Keratinocyte (primary cell): ENCODE measurements around the gene ABCC8. TPM values are rescaled to one million over a fixed set of nuclear protein-coding genes. Genes with fewer than 3 reads are reported as not detected.
"Not testable (repeated sequence)": the region's sequence is repeated elsewhere in the genome, so short reads cannot be mapped to it uniquely, and the experiment has no call there.

Experiments
- DNase-seq: peaks from one replicate; pipeline ENCODE4 v3.0.0-alpha.2; 2011; ENCODE audit warnings: low read depth, missing footprints, low spot score
- FAIRE-seq: peaks from 2 replicates; lab custom pipeline; 2011; peaks lifted over from hg19 to GRCh38; lab: Jason Lieb, UNC
- H2AFZ ChIP-seq: 2 replicates; pipeline ENCODE4 v1.6.0; 2012; ENCODE audit warnings: low read length, control low read depth, inconsistent platforms; ENCODE audit not compliant: control insufficient read depth
- H3K27ac ChIP-seq: 2 replicates; pipeline ENCODE4 v1.5.1; 2011; ENCODE audit warnings: low read length; ENCODE audit not compliant: control insufficient read depth, insufficient read depth
- H3K27me3 ChIP-seq: 3 replicates; pipeline ENCODE4 v1.6.0; 2011; ENCODE audit warnings: low read length; ENCODE audit not compliant: control insufficient read depth, insufficient read depth; ENCODE audit errors: extremely low read depth
- H3K36me3 ChIP-seq, 2 experiments: 2 replicates in 1 of 2; 3 replicates in 1 of 2; pipeline ENCODE4 v1.5.1; 2011; ENCODE audit warnings: low read length in 2 of 2, mild to moderate bottlenecking in 1 of 2; ENCODE audit not compliant: control insufficient read depth in 2 of 2, insufficient read depth in 2 of 2; ENCODE audit errors: extremely low read depth in 1 of 2
- H3K4me1 ChIP-seq: 3 replicates; pipeline ENCODE4 v1.5.1; 2011; ENCODE audit warnings: low read length; ENCODE audit not compliant: control insufficient read depth, insufficient read depth; ENCODE audit errors: extremely low read depth
- H3K4me2 ChIP-seq: 3 replicates; pipeline ENCODE4 v1.6.0; 2011; ENCODE audit warnings: low read depth, low read length; ENCODE audit not compliant: control insufficient read depth, insufficient read depth; ENCODE audit errors: extremely low read depth
- H3K4me3 ChIP-seq, 3 experiments: fragments of 200-600 bp in 1 of 3; sonication (generic) in 1 of 3; 2 replicates in 2 of 3; 3 replicates in 1 of 3; pipeline ENCODE4 v1.5.1; 2011 to 2016; ENCODE audit warnings: low read length in 3 of 3, mild to moderate bottlenecking in 3 of 3, control low read depth in 2 of 3, inconsistent platforms in 1 of 3, low read depth in 1 of 3, mixed read lengths in 1 of 3, mixed run types in 1 of 3, moderate library complexity in 1 of 3; ENCODE audit not compliant: control insufficient read depth in 2 of 3, insufficient read depth in 2 of 3; ENCODE audit errors: extremely low read depth in 1 of 3
- H3K79me2 ChIP-seq: 2 replicates; pipeline ENCODE4 v1.6.0; 2012; ENCODE audit warnings: low read length; ENCODE audit not compliant: control insufficient read depth, insufficient read depth
- H3K9ac ChIP-seq: 3 replicates; pipeline ENCODE4 v1.6.0; 2011; ENCODE audit warnings: low read length; ENCODE audit not compliant: control insufficient read depth, insufficient read depth; ENCODE audit errors: extremely low read depth
- H3K9me1 ChIP-seq: 3 replicates; pipeline ENCODE4 v1.6.0; 2011; ENCODE audit warnings: low read length; ENCODE audit not compliant: control insufficient read depth, insufficient read depth; ENCODE audit errors: extremely low read depth
- H3K9me3 ChIP-seq: 2 replicates; pipeline ENCODE4 v1.5.1; 2012; ENCODE audit warnings: low read depth, low read length; ENCODE audit not compliant: control insufficient read depth
- H4K20me1 ChIP-seq: 3 replicates; pipeline ENCODE4 v1.6.0; 2011; ENCODE audit warnings: low read length; ENCODE audit not compliant: control insufficient read depth, insufficient read depth; ENCODE audit errors: extremely low read depth
- EZH2 ChIP-seq: IDR thresholded peaks from one replicate; pipeline ENCODE4 v1.6.1; 2012; ENCODE audit warnings: inconsistent platforms, mild to moderate bottlenecking, low read length, moderate library complexity
- dilution Hi-C: fragments of 300-500 bp; cut with MboI; formaldehyde crosslinking; loops from one replicate; pipeline ENCODE4 v1.7.0; 2020; ENCODE audit warnings: low sequenced_read_pairs; ENCODE audit not compliant: extremely low pct_ligation_motif_present
- polyA plus RNA-seq, 5 experiments: library from polyadenylated mRNA; depleted of rRNA in 3 of 5; stranded (reverse) in 3 of 5; stranded (forward) in 1 of 5; unstranded in 1 of 5; fragments of >200 nt; gene quantifications; 1 replicate in 1 of 5; 2 replicates in 3 of 5; 3 replicates in 1 of 5; pipeline versions ENCODE4 v1.2.1 to v1.2.3, GENCODE V29; 2011 to 2012; ENCODE audit warnings: missing spikeins in 2 of 5, low read depth in 1 of 5, low replicate concordance in 1 of 5
- TF ChIP-seq, protein P1 (sequence below), 3 experiments: IDR thresholded peaks in 1 of 3; conservative IDR thresholded peaks in 1 of 3; optimal IDR thresholded peaks in 1 of 3; 2 replicates in 2 of 3; 3 replicates in 1 of 3; pipeline versions ENCODE3 to v1.5.1; 2011; ENCODE audit warnings: low read length in 3 of 3, mild to moderate bottlenecking in 3 of 3, moderate library complexity in 2 of 3, control low read depth in 1 of 3, inconsistent platforms in 1 of 3; ENCODE audit not compliant: insufficient read depth in 2 of 3; ENCODE audit errors: extremely low read depth in 1 of 3

Gene ABCC8
- polyA plus RNA-seq, 1 donor (not counting 4 experiments of a cell fraction or from before 2014, with no cell fraction given): not detected

DNA sequence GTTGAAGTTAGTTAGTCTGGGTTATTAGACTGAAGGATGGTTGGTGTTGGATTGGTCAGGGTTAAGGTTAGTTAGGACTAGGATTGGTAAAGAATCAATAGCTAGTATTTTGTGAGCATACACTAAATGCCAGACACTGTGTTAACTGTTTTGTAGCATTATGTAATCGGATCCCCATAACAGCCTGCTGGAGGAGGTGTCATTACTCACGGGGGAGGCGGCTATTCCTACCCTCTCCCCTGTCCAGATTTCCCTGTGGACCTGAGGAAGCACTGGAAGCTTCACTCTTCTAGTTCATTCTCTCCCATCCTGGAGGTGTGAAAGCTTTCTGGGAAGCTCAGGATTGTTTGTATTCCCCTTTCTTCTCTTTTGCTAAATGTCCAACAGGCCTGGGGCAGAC is 47.7 kb downstream of the ABCC8 start:
- Histone ChIP-seq H3K27ac (no peak overlapping the region), H3K27me3 (peaks cover 5% of the 10 kb centered on the region), H2AFZ (no peak overlapping the region), H3K9me3 (no peaks in the 10 kb centered on the region), H3K4me2 (no peak overlapping the region), H3K9ac (no peak overlapping the region), H3K4me1 (no peaks in the 10 kb centered on the region), H3K9me1 (no peaks in the 10 kb centered on the region), H3K4me3 (no peak overlapping the region), H3K36me3 (no peaks in the 10 kb centered on the region), H4K20me1 (no peaks in the 10 kb centered on the region), H3K79me2 (no peaks in the 10 kb centered on the region)
- no peak for DNase-seq
- no peak for TF ChIP-seq EZH2
- TF ChIP-seq, protein P1, sequence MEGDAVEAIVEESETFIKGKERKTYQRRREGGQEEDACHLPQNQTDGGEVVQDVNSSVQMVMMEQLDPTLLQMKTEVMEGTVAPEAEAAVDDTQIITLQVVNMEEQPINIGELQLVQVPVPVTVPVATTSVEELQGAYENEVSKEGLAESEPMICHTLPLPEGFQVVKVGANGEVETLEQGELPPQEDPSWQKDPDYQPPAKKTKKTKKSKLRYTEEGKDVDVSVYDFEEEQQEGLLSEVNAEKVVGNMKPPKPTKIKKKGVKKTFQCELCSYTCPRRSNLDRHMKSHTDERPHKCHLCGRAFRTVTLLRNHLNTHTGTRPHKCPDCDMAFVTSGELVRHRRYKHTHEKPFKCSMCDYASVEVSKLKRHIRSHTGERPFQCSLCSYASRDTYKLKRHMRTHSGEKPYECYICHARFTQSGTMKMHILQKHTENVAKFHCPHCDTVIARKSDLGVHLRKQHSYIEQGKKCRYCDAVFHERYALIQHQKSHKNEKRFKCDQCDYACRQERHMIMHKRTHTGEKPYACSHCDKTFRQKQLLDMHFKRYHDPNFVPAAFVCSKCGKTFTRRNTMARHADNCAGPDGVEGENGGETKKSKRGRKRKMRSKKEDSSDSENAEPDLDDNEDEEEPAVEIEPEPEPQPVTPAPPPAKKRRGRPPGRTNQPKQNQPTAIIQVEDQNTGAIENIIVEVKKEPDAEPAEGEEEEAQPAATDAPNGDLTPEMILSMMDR (optimal IDR thresholded peaks at IDR 0.05 in 1 of 3, IDR thresholded peaks at IDR 0.05 in 1 of 3, conservative IDR thresholded peaks at IDR 0.05 in 1 of 3; ENCODE audit: extremely low read depth in 1 of 3, insufficient read depth in 2 of 3, low read length in 3 of 3): no peak
- dilution Hi-C loops: no loop called here
- no peak for FAIRE-seq

DNA sequence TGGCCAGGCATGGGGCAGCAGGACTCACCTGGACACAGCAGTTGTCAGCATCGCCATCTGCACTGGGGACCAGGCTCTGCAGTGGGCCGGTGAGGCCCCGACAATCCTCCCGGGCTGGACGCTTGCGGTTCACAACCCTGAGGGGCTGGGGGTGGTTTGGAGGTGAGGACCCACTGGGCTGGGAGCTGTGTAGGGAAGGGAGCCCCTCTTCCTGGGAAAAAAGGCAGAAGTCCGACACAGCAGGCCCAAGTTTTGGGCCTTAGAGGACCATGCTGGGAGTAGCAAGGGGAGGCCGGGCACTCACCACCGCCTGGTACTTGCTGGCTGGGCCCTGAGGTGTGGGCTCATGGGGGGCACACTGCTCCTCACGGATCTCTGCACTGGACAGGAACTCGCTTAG is 48.4 kb downstream of the ABCC8 start:
- no peaks in the 10 kb centered on the region for H3K9me1 ChIP-seq
- H3K27ac ChIP-seq: no peak overlapping the region
- H3K4me1 ChIP-seq: no peaks in the 10 kb centered on the region
- DNase-seq (no peak), FAIRE-seq (no peak)
- H2AFZ ChIP-seq: no peak overlapping the region
- no peak for TF ChIP-seq EZH2
- TF ChIP-seq, protein P1 (optimal IDR thresholded peaks at IDR 0.05 in 1 of 3, IDR thresholded peaks at IDR 0.05 in 1 of 3, conservative IDR thresholded peaks at IDR 0.05 in 1 of 3; ENCODE audit: extremely low read depth in 1 of 3, insufficient read depth in 2 of 3, low read length in 3 of 3): no peak
- H3K27me3 ChIP-seq: peaks cover 5% of the 10 kb centered on the region
- H3K9me3 ChIP-seq: no peaks in the 10 kb centered on the region
- H3K4me2 ChIP-seq: no peak overlapping the region
- no peak overlapping the region for H3K9ac ChIP-seq
- no peaks in the 10 kb centered on the region for H3K79me2 ChIP-seq
- H3K36me3 ChIP-seq: no peaks in the 10 kb centered on the region
- dilution Hi-C loops: no loop called here
- no peak overlapping the region for H3K4me3 ChIP-seq
- H4K20me1 ChIP-seq: no peaks in the 10 kb centered on the region

DNA sequence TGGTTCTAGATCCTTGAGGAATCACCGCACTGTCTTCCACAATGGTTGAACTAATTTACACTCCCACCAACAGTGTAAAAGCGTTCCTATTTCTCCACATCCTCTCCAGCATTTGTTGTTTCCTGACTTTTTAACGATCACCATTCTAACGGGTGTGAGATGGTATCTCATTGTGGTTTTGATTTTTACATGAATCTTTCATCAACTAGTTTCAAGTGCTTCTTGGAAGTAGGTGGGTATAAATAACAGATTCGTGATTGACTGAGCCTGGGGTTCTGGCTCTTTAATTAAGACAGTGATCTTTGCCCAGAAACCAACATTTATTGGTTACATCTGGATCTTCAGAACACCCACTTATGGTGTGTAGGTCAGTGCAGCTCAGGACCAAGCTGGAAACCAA is 50.4 kb downstream of the ABCC8 start:
- dilution Hi-C loops, H3K4me1 ChIP-seq, H3K9ac ChIP-seq, H3K4me3 ChIP-seq, H3K9me1 ChIP-seq, FAIRE-seq, H3K4me2 ChIP-seq, DNase-seq, H3K27ac ChIP-seq, H3K27me3 ChIP-seq, H4K20me1 ChIP-seq, H3K79me2 ChIP-seq, H3K9me3 ChIP-seq, H2AFZ ChIP-seq, H3K36me3 ChIP-seq: not testable (repeated sequence)
